ENCODE data around the gene CBX7. TPM values are rescaled to one million over a fixed set of nuclear protein-coding genes. Genes with fewer than 3 reads are reported as not detected.
A peak's percentile ranks its signal among the peaks of the same experiment; 100 is the strongest.

The CBX7 gene
- total and polyA plus RNA-seq, 7 donors = 12.2 to 52.9 (median 38.8) TPM

DNA sequence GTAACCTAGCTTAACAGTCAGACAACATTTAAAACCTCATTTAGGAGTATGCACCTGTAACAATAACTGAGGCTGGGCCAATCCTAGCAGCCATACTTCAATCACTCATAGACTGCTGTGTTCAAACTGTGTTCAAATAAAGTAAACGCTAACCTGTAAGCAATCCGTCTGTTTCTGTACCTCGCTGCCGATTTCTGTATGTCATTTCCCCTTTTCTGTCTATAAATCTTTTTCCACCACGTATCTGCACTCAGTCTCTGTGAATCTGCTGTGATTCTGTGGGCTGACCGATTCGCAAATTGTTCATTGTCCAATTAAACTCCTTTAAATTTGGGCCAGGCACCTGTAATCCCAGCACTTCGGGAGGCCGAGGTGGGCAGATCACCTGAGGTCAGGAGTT lies 43.1 kb downstream of the CBX7 start:
- ATAC-seq = no peak
- TF ChIP-seq, protein P1, sequence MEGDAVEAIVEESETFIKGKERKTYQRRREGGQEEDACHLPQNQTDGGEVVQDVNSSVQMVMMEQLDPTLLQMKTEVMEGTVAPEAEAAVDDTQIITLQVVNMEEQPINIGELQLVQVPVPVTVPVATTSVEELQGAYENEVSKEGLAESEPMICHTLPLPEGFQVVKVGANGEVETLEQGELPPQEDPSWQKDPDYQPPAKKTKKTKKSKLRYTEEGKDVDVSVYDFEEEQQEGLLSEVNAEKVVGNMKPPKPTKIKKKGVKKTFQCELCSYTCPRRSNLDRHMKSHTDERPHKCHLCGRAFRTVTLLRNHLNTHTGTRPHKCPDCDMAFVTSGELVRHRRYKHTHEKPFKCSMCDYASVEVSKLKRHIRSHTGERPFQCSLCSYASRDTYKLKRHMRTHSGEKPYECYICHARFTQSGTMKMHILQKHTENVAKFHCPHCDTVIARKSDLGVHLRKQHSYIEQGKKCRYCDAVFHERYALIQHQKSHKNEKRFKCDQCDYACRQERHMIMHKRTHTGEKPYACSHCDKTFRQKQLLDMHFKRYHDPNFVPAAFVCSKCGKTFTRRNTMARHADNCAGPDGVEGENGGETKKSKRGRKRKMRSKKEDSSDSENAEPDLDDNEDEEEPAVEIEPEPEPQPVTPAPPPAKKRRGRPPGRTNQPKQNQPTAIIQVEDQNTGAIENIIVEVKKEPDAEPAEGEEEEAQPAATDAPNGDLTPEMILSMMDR (IDR thresholded peaks at IDR 0.05) = no peak
- no peak for DNase-seq
- H3K4me1 ChIP-seq = no peaks in the 10 kb centered on the region
- H3K9me3 ChIP-seq = no peaks in the 10 kb centered on the region
- H3K27me3 ChIP-seq (ENCODE audit: insufficient read depth in 3 of 3, low read length in 2 of 3) = peaks cover 0 to 46% (median 4%) of the 10 kb centered on the region in 3 donors
- 77 to 80% (median 79%) methylated on average over 9 of the region's 9 CpGs for WGBS, 3 donors
- H3K27ac ChIP-seq = no peak overlapping the region
- H3K4me3 ChIP-seq = no peak overlapping the region
- intact Hi-C loops (cut with DNase I) = no loop called here
- no peaks in the 10 kb centered on the region for H3K36me3 ChIP-seq (ENCODE audit: insufficient read depth in 1 of 2, low read depth in 1 of 2)

DNA sequence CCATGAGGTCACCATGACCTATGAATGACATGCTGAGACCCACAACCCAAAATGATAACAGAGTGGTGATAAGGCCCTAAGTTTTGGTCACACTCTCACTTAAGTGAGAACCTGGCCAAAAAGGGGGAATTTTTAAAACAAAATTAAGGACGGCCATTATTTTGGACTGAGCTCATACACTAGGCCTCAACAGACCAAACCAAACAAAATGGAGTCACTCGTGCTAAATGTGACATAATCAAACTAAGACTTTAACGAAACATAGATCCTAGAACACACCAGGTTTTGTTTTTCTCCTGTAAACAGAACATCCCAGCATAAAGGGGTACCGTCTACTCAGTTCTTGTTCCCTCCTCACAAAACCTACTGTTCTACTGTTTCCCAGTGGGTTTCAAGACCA lies 44.0 kb downstream of the CBX7 start:
- no peaks in the 10 kb centered on the region for H3K4me1 ChIP-seq
- no peak overlapping the region for H3K4me3 ChIP-seq
- DNase-seq (no peak), ATAC-seq (no peak)
- no peaks in the 10 kb centered on the region for H3K9me3 ChIP-seq
- H3K36me3 ChIP-seq (ENCODE audit: insufficient read depth in 1 of 2, low read depth in 1 of 2) = no peaks in the 10 kb centered on the region
- WGBS, 3 donors = 87 to 98% (median 93%) methylated on average over 4 of the region's 4 CpGs
- TF ChIP-seq, protein P1 (IDR thresholded peaks at IDR 0.05) = no peak
- intact Hi-C loops (cut with DNase I) = no loop called here
- peaks cover 0 to 37% (median 0%) of the 10 kb centered on the region in 3 donors for H3K27me3 ChIP-seq (ENCODE audit: insufficient read depth in 3 of 3, low read length in 2 of 3)
- H3K27ac ChIP-seq = no peak overlapping the region

DNA sequence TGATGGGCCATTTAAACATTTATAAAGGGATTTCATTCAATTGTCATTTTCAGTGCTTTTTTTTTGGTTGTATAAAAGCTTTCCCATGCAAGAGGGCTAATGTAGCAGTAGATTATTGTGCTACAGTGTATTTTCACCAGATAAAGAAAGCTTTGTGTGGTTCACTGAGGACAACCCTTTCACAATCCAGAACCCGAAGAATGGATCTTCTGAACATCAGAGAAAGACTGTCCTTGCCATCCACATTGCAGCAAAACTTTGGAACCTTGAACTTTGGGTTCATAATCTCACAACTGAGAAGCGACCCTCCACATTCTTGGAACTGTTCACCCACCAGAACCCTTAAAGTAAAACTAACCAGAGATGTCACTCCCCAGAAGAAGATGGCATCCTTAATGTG lies 46.2 kb downstream of the CBX7 start:
- no peak overlapping the region for H3K4me3 ChIP-seq
- TF ChIP-seq, protein P1 (IDR thresholded peaks at IDR 0.05) = no peak
- 68 to 74% (median 72%) methylated on average over 2 of the region's 2 CpGs for WGBS, 3 donors
- ATAC-seq (no peak), DNase-seq (no peak)
- H3K36me3 ChIP-seq (ENCODE audit: insufficient read depth in 1 of 2, low read depth in 1 of 2) = no peaks in the 10 kb centered on the region
- peaks cover 0 to 20% (median 0%) of the 10 kb centered on the region in 3 donors for H3K27me3 ChIP-seq (ENCODE audit: insufficient read depth in 3 of 3, low read length in 2 of 3)
- intact Hi-C loops (cut with DNase I) = no loop called here
- H3K4me1 ChIP-seq = no peaks in the 10 kb centered on the region
- H3K27ac ChIP-seq = no peak overlapping the region
- H3K9me3 ChIP-seq = no peaks in the 10 kb centered on the region

DNA sequence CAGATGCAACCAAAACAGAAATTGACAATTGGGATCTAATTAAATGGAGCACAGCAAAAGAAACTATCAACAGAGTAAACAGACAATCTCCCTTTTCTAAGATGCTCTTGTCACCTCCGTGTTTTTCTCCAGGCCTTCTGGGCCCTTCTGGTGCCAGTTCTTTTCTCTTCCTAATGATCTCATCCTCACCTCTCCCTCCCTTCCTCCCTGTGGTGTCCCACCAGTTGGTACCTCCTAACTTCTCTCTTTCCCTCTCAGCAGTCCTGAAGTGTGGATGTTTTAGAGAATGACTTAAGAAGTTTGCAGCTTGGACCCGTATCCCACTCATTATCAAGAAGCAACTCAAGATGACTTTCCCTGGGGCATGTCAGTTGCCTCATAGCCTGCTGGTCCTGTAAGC lies 49.0 kb downstream of the CBX7 start:
- Histone ChIP-seq H3K27ac (no peak overlapping the region), H3K9me3 (no peaks in the 10 kb centered on the region), H3K4me3 (no peak overlapping the region), H3K36me3 (ENCODE audit: insufficient read depth in 1 of 2, low read depth in 1 of 2) (no peaks in the 10 kb centered on the region), H3K27me3 (ENCODE audit: insufficient read depth in 3 of 3, low read length in 2 of 3) (peaks cover 0 to 14% (median 0%) of the 10 kb centered on the region in 3 donors), H3K4me1 (no peaks in the 10 kb centered on the region)
- no peak for DNase-seq
- intact Hi-C loops (cut with DNase I) = no loop called here
- TF ChIP-seq, protein P1 (IDR thresholded peaks at IDR 0.05) = no peak
- ATAC-seq = no peak
- 45 to 54% (median 54%) methylated on average over 2 of the region's 2 CpGs for WGBS, 3 donors

DNA sequence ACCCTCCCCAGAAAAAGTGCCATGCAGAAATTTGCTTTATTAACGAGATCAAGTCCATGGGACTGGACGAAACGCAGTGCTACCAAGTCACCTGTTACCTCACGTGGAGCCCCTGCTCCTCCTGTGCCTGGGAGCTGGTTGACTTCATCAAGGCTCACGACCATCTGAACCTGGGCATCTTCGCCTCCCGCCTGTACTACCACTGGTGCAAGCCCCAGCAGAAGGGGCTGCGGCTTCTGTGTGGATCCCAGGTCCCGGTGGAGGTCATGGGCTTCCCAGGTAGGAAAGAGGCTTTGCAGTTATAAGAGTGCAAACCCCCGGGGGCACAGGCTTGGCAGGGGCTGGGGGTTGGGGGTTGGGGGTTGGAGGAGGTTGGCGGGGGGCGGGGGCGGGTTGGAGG lies 51.3 kb downstream of the CBX7 start:
- ATAC-seq = no peak
- TF ChIP-seq, protein P1 (IDR thresholded peaks at IDR 0.05) = no peak
- intact Hi-C loops (cut with DNase I) = no loop called here
- H3K27ac ChIP-seq = no peak overlapping the region
- no peaks in the 10 kb centered on the region for H3K9me3 ChIP-seq
- peaks cover 0 to 14% (median 0%) of the 10 kb centered on the region in 3 donors for H3K27me3 ChIP-seq (ENCODE audit: insufficient read depth in 3 of 3, low read length in 2 of 3)
- H3K36me3 ChIP-seq (ENCODE audit: insufficient read depth in 1 of 2, low read depth in 1 of 2) = no peaks in the 10 kb centered on the region
- no peaks in the 10 kb centered on the region for H3K4me1 ChIP-seq
- 59 to 69% (median 68%) methylated on average over 9 to 13 of the region's 13 CpGs for WGBS, 3 donors
- peak in 1 of 2 donors; percentile 4 for DNase-seq
- no peak overlapping the region for H3K4me3 ChIP-seq

Data from psoas muscle (tissue), 8 donors.